ENCODE measurements around the gene RPF1. TPM values are rescaled to one million over a fixed set of nuclear protein-coding genes. Genes with fewer than 3 reads are reported as not detected.
A peak's percentile ranks its signal among the peaks of the same experiment; 100 is the strongest.
"Not testable (repeated sequence)": the region's sequence is repeated elsewhere in the genome, so short reads cannot be mapped to it uniquely, and the experiment has no call there.

Gene RPF1, protein sequence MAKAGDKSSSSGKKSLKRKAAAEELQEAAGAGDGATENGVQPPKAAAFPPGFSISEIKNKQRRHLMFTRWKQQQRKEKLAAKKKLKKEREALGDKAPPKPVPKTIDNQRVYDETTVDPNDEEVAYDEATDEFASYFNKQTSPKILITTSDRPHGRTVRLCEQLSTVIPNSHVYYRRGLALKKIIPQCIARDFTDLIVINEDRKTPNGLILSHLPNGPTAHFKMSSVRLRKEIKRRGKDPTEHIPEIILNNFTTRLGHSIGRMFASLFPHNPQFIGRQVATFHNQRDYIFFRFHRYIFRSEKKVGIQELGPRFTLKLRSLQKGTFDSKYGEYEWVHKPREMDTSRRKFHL
- 10 to 100 TPM; 40.9 to 54.8 (median 46.6) TPM for polyA plus RNA-seq (ENCODE audit: insufficient read length in 4 of 4)

DNA sequence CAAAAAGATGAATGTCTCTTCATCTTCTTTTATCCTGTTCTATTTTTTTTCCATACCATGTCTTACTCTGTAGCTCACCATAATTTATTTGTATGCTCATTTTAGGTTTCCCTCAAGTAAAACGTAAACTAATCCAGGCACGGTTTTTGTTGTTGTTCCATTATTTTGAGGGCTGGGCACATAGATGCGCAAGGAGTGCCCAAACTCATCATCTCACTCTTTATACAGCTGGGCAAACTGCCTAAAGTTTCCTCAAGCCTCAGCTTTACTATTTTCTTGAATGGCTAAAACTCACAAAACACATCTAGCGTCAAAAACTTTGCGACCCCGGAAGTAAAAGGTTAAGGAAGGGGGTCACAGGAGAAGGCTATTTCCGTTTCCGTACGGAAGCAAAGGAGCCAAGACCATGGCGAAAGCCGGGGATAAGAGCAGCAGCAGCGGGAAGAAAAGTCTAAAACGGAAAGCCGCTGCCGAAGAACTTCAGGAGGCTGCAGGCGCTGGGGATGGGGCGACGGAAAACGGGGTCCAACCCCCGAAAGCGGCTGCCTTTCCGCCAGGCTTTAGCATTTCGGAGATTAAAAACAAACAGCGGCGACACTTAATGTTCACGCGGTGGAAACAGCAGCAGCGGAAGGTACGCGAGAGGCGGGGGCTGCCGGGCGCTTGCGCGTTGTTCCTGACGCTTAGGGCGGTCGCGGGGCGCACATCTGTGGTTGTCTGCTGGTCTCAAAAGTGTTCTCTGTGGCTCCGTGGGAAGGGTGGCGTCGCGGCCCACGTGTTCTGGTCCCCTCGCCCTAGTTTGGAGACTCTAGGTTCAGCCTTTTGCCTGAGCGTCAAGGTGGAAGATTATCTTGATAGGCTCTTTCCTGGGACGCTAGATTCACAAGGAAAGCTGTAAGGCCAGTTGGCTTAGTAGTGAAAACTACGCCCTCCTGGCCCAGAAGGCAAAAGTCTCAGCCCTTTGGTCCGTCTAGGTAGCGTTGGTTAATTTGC is at the start of gene RPF1:
RPF1 (plus strand) TSS at position 391 of the 993 bp plus-strand sequence; CDS start at position 407, 16 bp downstream.
- peak; percentile 69 to 91 (median 78) for DNase-seq (ENCODE audit: low read depth in 4 of 4, low spot score in 2 of 4)

DNA sequence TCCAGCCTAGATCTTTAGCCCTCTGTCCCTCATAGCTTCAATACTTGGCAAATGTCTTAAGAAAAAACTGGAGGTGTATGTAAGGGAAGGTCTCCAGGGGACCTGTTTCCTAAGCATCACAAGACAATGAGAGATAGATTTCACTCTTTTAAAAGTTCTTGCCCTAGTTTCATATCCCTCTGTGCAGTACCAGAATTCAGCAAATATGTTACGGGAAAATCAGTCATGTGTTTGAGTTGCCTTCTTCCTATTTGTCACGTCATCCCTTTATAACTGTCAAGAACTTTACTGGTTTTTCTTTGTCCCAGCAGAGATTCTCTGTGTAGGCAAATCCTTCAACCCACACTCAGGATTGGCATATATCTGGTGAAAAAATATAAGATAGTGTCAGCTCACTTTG is 48.5 kb upstream of the RPF1 start:
- DNase-seq (ENCODE audit: low read depth in 4 of 4, low spot score in 2 of 4): no peak

DNA sequence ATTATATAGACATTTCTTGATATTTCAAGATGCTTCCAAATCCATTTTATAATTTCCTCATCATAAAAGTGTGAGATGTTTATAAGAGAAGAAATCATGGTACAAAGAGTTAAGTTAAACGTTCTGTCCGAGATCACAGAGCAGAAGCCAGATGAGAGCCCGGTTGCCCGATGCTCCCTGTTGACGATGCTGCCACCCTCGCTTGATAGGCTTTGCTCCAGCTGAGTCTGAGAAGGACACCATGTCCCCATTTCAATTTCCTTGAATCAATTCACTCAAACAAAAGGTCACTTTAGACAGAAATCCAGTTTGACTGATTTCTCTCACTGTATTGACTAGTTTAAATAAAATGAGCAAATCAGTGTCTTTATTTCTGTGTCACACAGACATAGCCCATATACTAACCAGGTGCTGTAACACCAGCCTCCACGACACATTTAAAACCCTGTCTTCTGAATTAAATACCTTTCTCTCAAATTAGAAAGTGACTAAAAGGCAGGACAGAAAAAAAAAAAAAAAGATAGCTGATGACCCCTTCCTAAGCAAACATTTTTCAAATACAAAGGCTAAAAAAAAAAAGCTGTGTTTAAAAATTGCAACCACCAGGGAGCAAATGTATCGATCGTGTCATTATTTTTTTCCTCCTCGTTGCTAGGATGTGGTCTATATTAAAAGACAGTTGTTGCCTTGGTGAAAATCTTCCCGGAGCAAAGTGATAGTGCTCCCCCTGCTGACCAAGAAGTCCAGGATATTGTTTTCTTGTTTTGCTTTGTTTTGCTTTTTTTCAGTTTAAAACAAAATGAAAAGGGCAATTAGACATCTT is 45.6 kb upstream of the RPF1 start:
- DNase-seq (ENCODE audit: low read depth in 4 of 4, low spot score in 2 of 4): peak in 3 of 4 donors; percentile 30 to 63 (median 54)

DNA sequence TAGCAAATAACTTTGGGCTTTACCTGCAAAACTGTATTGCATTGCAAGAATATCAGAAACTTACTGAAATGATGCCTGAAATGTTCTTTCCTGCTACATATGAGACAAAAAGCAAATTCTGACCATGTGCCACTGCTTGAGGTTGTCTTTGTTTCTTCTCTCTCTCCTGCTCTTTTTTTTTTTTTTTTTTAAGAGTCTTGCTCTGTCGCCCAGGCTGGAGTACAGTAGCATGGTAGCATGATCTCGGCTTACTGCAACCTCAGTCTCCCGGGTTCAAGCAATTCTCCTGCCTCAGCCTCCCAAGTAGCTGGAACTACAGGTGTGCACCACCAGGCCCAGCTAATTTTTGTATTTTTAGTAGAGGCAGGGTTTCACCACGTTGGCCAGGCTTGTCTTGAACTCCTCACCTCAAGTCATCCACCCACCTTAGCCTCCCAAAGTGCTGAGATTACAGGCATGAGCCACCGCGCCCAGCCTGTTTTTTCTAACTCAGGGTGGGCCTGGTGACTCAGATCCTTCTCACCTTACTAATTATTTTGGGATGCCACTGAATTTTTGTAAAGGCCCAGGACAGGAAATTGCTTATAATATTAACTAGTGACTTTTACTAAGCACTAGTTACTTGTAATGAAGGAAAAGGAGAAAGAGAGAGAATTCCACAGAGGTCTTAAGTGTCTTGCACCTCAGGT is 44.8 kb upstream of the RPF1 start:
- DNase-seq (ENCODE audit: low read depth in 4 of 4, low spot score in 2 of 4): no peak

DNA sequence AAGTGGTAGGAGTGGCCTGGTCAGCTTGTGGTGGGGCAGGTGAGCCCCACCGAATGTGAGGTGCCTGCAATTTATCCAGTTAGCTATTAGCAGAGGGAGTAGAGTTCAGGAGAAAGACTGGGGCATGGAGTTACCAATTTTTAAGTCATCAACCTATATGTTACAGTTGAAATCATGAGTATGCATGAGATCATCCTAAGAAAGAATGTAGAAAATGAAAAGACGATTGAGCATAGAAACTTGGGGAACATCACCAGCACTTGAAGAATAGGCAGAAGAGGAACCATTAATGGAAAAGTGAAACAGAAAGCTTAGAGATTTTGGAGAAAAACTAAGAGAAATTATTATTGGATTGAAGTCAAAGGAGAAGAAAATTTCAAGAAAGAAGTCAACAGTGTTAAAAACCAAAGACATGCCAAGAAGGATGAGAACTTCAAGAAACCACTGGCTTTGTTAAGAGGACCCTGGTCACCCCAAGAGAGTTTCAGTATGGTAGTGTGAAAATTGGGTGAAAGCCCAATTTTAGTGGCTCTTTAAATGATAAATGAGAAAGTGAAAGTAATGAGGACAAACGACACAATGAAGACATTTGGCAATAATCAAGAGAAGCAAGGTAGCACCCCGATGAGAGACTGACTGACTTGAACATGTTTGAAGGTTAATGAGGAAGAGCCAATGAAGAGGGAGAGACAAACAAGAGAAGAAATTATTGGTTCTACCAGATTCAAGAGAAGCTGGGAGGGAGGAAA is 44.1 kb upstream of the RPF1 start:
- DNase-seq (ENCODE audit: low read depth in 4 of 4, low spot score in 2 of 4): no peak

DNA sequence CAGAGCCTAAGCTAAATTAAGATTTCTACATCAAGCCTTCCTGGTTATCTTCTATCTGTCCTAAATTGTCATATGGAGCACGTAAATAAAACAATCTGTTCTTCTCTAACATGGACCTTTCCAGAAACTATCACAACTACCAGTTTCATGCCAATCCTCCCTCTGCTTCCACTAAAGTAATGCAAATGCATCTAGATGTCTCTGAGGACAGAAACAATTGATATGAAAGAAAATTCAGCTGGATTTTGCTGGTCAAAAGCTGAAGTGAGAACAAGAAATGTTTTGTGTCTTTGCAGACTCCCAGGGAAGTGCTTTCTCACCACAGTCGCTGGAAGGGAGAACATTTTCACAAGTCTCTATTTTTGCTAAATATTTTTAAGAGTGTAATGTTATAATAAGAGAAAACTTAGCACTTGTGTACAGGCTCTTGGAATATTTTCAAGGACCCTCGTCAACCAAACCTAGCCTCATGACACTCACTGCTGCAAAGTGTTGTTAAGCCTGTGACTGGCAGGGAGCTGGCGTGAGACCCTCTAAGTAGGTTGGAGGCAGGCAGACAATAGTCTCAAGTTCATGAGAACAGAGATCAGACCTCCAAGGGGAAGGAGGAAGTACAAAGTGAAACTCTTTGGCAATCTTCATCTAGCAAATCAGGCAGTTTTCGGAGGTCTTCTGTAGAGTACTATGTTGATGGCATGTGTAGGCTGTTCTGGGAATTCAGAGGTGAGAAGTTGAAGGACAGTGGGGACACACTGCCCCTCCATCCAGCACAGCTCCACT is 42.0 kb upstream of the RPF1 start:
- no peak for DNase-seq (ENCODE audit: low read depth in 4 of 4, low spot score in 2 of 4)

DNA sequence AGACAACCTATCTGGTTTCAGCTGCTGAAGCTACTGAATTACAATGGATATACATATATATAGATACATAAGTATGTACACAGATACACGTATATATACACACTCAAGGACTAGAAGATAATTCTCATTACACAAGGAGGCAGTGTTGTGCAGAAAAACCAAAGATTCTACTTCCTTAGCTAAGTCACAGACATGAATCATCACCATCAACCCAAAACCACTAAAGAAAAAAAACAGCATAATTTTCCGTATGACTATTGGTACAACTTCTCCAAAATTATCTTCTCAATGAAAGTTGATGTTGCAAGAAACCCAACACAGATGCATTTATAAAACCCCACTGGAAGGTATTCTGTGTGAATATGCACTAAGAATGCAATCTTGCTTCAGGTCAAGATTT is 36.8 kb upstream of the RPF1 start:
- DNase-seq (ENCODE audit: low read depth in 4 of 4, low spot score in 2 of 4): peak in 1 of 4 donors; percentile 34

DNA sequence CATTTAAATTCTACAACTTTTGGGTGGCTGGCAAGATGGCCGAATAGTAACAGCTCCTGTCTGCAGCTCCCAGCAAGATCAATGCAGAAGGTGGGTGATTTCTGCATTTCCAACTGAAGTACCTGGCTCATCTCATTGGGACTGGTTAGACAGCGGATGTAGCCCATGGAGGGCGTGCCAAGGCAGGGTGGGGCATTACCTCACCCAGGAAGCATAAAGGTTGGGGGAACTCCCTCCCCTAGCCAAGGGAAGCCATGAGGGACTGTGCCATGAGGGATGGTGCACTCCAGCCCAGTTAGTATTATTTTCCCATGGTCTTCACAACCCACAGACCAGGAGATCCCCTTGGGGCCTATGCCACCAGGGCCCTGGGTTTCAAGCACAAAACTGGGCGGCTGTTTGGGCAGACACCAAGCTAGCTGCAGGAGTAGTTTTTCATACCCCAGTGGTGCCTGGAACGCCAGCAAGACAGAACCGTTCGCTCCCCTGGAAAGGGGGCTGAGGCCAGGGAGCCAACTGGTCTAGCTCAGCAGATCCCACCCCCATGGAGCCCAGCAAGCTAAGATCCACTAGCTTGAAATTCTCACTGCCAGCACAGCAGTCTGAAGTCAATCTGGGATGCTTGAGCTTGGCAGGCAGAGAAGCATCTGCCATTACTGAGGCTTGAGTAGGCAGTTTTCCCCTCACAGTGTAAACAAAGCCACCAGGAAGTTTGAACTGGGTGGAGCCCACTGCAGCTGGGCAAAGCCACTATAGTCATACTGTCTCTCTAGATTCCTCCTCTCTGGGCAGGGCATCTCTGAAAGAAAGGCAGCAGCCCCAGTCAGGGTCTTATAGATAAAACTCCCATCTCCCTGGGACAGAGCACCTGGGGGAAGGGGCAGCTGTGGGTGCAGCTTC is 36.1 kb upstream of the RPF1 start:
- not testable (repeated sequence) for DNase-seq (ENCODE audit: low read depth in 4 of 4, low spot score in 2 of 4)

DNA sequence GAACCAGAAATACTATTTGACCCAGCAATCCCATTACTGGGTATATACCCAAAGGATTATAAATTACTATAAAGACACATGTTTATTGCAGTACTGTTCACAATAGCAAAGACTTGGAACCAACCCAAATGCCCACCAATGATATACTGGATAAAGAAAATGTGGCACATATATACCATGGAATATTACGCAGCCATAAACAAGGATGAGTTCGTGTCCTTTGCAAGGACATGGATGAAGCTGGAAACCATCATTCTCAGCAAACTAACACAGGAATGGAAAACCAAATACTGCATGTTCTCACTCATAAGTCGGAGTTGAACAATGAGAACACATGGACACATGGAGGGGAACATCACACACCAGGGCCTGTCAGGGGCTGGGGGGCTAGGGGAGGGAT is 30.4 kb upstream of the RPF1 start:
- not testable (repeated sequence) for DNase-seq (ENCODE audit: low read depth in 4 of 4, low spot score in 2 of 4)

DNA sequence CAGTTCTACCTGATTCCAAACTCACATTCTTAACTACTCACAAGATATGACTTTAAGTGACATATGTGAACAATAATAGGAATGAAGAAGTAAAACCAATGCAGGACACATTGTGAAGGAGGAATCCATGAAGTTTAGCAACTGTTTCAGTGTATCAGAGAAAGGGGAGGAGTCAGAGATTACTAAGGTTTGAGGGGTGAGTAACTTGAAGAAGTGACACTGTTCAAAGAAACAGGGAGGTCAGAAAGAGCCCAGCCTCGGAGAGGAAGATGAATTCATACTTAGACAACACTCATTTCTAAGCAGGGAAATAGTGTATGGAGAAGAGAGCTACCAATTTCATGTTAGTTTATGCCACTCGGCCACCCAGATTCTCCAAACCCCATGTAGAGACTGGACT is 28.2 kb upstream of the RPF1 start:
- no peak for DNase-seq (ENCODE audit: low read depth in 4 of 4, low spot score in 2 of 4)

DNA sequence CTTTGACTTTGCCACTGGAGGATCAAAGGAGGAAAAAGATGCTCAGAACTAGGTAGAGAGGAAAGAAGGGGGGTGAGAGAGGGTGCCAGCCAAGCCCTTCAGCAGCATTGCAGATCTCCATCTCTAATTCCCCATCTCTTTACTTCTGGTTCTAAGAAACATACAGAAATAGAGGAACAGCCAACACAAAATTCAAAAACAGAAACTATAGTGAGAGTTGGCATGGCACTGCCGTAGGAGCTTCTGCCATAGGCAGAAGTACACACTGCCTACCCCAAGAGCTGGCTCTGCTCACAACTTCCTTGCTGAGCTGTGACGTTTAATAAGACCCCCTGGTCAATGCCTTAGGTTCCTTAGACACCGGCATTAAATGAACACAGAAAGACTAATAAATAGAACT is 26.6 kb upstream of the RPF1 start:
- DNase-seq (ENCODE audit: low read depth in 4 of 4, low spot score in 2 of 4): no peak

DNA sequence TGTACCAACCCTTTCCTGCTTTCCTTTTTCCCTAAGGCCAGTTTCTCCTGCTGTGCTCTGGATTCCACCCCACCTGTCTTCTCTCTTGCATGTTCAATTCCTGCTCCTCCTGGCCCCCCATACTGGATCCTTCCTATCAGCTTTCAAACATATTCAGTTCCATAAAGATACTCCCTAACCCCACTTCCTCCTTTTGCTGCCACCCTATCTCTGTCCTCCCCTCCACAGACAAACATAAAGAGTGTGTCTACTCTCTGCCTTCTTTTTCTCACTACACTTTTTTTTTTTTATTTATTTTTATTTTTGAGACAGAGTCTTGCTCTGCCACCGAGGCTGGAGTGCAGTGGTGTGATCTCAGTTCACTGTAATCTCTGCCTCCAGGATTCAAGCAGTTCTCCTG is 16.9 kb upstream of the RPF1 start:
- no peak for DNase-seq (ENCODE audit: low read depth in 4 of 4, low spot score in 2 of 4)

DNA sequence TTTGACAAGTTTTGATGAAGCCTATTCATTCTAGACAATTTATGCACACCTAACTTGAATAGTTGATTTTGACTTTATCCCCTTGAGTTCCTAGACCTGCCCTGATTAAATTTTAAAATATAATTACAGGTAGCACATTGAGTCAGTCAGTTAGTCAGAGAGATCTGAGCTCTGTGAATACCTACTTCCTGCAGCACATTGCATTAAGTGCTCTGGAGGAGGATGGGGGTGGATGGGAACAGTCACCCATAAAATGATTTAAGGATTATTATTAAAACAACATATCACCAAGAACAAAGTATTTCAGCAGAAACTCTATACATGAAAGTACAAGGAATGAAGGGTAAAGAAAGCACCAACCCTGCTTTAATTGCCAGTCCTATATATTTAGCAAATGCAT is 11.8 kb upstream of the RPF1 start:
- no peak for DNase-seq (ENCODE audit: low read depth in 4 of 4, low spot score in 2 of 4)

DNA sequence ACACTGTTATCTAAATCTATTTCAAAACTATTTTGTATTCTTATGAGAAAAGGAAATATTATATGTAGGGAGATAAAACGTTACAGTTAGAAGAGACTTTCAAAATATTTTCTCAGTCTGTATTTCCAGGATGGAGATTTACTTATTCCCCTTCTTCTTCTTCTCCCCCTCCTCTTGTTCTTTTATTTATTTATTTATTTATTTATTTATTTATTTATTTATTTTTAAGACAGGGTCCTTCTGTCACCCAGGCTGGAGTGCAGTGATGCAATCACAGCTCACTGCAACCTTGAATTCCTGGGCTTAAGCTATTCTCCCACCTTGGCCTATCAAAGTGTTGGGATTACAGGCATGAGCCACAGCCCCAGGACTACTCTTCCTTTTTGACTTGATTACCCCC is 2.8 kb upstream of the RPF1 start:
- no peak for DNase-seq (ENCODE audit: low read depth in 4 of 4, low spot score in 2 of 4)

DNA sequence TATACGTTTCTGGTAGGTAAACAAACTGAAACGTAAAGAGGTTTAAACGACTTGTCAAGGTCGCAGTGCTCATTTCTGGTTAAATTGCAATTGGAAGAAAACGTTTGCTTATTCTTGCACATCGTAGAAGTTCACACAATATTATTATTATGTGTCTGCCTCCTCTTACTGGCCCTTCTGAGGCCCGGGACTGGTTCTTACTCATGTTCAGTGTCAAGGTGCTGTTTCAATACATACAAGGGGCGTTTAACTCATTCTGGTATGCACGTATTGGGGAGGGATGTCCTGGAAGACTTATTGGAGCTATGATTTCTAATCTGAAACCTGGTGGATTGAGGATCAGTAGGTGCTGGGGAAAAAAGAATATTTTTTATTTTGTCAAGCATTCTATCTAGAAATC is 932 bp downstream of the RPF1 start:
- DNase-seq (ENCODE audit: low read depth in 4 of 4, low spot score in 2 of 4): no peak

DNA sequence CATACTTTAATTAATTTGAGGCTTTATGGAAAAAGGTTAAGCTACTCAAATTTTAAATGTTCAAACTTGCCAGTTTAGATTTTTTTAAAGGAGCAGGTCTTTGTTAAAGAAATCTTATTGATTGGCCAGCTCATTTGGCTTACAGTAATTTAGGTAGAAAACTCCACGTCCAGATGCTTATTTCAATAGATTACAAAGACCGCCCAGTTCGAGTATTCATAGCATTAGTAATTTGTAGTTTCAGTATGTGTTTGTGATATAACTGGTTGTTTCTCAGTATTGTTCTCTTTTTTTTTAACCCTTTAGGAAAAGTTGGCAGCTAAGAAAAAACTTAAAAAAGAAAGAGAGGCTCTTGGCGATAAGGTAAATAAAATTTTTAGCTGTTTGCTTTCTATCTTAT is 1.6 kb downstream of the RPF1 start:
- DNase-seq (ENCODE audit: low read depth in 4 of 4, low spot score in 2 of 4): no peak

DNA sequence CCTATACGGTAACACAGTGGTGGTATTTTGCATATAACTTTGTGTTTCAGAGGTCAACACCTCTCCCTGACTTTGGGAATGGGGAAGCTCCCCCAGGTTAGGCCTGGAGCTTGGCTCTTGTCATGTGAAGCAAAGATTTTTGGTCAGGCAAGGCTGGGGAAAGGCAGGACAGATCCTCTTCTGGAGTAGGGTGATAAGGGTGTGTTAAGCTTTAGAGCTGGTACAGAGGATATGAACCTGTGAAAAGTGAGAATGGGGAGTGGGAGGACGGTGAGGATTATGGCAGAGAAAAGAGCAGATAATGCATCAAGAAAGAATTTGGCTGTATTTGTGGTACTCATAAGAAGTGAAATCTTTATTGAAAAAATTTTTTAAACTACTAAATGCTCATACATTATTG is 2.3 kb downstream of the RPF1 start:
- no peak for DNase-seq (ENCODE audit: low read depth in 4 of 4, low spot score in 2 of 4)

DNA sequence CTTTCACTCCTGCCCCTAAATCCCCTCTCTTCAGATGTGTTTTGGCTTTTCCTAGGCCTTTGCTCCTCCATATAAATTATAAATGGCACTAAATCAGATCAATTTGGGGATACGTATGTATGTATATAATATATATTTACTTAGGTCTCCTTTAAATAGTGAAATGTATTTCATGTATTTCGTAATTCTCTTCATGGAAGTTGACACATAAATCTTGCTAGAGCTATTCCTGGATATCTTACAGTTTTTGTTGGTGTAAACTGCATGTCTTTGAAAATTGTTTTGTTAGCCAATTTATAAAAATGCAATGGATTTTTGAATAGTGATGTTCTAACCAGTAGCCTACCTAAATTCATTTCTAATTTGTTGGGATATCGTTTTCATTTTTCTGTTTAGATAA is 9.0 kb downstream of the RPF1 start:
- no peak for DNase-seq (ENCODE audit: low read depth in 4 of 4, low spot score in 2 of 4)
